B cell (primary cell): ENCODE measurements around the gene CIAPIN1.

Experiments used
- EZH2 ChIP-seq: IDR thresholded peaks from 2 replicates; pipeline ENCODE4 v1.6.1; 2012; ENCODE audit warnings: borderline replicate concordance, low read depth, mild to moderate bottlenecking, moderate library complexity, low read length; ENCODE audit not compliant: insufficient read depth, poor library complexity, severe bottlenecking
- TF ChIP-seq, protein P1 (sequence below): fragments of 200-600 bp; IDR thresholded peaks from one replicate; pipeline ENCODE4 v1.8.0; 2022; ENCODE audit warnings: antibody characterized with exemption, mild to moderate bottlenecking

GRCh38 chr16:57445510-57445909, 1.7 kb downstream of the CIAPIN1 start:
- TF ChIP-seq, protein P1, sequence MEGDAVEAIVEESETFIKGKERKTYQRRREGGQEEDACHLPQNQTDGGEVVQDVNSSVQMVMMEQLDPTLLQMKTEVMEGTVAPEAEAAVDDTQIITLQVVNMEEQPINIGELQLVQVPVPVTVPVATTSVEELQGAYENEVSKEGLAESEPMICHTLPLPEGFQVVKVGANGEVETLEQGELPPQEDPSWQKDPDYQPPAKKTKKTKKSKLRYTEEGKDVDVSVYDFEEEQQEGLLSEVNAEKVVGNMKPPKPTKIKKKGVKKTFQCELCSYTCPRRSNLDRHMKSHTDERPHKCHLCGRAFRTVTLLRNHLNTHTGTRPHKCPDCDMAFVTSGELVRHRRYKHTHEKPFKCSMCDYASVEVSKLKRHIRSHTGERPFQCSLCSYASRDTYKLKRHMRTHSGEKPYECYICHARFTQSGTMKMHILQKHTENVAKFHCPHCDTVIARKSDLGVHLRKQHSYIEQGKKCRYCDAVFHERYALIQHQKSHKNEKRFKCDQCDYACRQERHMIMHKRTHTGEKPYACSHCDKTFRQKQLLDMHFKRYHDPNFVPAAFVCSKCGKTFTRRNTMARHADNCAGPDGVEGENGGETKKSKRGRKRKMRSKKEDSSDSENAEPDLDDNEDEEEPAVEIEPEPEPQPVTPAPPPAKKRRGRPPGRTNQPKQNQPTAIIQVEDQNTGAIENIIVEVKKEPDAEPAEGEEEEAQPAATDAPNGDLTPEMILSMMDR: no peak
- no peak for TF ChIP-seq EZH2
